GM19452 (cell line): ENCODE results near the gene LEMD1.
"Not testable (repeated sequence)": the region's sequence is repeated elsewhere in the genome, so short reads cannot be mapped to it uniquely, and the experiment has no call there.

ENCODE experiments used
- ATAC-seq: cut with Tn5 transposase; IDR thresholded peaks from one replicate; pipeline ENCODE4 v1.9.1; 2021; ENCODE audit not compliant: unreplicated experiment

LEMD1 gene

DNA sequence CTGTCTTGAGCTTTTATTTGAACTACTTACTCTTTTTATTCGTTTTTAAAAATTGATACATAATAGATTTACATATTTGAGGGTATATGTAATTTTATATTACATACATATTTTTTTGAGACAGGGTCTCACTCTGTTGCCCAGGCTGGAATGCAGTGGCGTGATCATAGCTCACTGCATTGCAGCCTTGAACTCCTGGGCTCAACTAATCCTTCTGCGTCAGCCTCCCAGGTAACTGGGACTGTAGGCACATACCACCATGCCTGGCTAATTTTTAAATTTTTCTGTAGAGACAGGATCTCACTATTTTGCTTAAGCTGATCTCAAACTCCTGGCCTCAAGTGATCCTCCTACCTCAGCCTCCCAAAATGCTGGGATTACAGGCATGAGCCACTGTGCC, 38.9 kb downstream of the LEMD1 start:
- not testable (repeated sequence) for ATAC-seq

DNA sequence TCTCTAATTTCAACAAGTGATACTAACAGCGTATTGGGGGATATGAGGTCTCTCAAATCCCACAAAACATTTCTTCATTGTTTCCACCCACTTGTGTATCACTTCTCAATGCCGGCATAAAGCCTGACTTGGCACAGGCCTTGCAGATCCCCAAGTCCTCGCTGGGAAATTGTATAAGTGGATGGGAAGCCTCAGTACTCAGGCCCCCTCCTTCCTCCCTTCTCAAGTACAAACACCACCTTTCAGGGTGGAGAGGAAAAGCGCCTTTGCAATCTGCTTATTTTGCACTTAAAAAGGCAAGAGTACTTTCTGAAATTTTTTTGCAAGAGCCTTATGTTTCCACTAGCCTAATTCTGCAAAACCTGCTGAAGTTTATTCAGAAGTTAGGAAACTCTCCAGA, 39.3 kb downstream of the LEMD1 start:
- no peak for ATAC-seq

DNA sequence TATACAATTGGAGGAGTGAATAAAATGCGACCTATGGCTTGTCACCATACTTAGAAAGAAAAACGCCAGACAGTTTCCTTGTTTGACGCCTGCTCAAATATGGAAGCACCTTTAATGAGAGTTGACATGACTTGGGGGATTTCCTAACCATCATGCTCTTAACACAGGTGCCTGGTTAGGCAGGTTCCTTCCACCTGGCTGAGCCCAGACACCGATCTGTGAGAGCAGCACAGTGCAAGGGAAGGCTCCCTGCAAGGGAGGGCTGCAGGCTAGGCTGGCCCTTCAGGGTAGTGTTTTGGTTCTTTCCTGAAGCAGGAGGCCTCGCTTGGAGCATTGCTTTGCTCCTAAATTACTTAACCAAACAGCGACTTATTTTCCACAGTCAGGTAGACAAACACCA, 40.6 kb downstream of the LEMD1 start:
- no peak for ATAC-seq

DNA sequence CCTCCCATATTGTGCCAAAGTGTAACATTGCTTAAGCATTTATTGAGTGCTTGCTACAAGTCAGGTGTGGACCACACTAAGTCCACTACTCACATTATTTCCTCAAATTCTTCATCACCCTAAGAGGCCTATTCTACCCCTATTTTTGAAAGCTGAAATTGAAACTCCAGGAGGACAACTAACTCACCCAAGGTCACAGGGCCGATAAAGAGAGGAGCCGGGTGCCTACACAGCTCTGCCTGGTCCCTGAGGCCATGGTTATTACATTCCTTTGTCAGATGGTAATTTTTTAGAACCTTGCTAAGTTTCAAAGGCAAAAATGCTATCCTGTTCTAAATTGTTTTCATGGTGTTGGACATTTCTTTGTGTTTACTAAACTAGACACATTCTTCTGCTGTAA, 41.0 kb downstream of the LEMD1 start:
- no peak for ATAC-seq

DNA sequence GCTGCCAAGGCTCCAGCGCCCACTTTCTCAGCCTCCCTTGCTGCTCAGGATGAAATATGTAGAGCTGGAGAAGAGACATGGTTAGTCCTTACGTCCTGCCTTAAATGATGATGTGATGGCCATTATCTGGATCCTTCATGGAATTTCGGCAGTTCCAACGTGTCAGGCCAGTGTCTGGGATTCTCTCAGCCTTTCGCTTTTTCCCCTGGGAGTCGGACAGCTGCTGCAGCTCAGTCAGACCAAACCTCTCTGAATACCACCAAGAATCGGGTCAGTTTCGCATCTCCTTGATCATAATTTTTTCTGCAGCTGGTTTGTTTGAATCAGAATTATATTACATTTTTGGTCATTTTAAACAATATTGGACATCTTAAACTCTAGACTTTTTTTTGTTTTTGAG, 42.8 kb downstream of the LEMD1 start:
- no peak for ATAC-seq

DNA sequence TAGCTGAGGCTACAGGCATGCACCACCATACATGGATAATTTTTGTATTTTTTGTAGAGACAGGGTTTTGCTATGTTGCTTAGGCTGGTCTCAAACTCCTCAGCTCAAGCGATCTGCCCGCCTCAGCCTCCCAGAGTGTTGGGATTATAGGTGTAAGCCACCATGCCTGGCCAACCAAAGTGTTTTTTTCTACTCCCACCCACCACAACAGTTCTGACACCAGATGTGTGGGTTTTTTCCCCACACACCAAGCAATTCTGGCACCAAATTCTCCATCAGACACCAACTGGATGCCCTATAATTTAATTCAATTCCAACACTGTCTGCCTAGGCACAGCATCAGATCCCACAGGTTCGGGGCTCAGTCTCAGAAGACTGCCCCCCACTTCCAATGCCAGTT, 44.5 kb downstream of the LEMD1 start:
- ATAC-seq: no peak

DNA sequence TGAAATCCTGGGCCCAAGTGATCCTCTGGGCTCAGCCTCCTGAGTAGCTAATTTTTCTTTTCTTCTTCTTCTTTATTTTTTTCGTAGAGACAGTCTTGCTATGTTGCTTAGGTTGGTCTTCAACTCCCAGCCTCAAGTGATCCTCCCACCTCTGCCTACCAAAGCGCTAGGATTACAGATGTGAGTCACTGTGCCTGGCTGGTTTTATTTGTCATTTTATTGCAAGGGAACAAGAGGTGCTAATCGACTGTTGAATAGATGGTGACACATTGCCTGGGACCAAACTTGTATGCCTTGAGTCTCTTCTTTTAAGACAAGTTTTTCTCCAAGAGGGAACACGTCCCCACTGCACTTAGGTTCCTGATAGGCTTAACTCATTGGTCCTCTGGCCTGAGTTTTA, 45.1 kb downstream of the LEMD1 start:
- no peak for ATAC-seq

DNA sequence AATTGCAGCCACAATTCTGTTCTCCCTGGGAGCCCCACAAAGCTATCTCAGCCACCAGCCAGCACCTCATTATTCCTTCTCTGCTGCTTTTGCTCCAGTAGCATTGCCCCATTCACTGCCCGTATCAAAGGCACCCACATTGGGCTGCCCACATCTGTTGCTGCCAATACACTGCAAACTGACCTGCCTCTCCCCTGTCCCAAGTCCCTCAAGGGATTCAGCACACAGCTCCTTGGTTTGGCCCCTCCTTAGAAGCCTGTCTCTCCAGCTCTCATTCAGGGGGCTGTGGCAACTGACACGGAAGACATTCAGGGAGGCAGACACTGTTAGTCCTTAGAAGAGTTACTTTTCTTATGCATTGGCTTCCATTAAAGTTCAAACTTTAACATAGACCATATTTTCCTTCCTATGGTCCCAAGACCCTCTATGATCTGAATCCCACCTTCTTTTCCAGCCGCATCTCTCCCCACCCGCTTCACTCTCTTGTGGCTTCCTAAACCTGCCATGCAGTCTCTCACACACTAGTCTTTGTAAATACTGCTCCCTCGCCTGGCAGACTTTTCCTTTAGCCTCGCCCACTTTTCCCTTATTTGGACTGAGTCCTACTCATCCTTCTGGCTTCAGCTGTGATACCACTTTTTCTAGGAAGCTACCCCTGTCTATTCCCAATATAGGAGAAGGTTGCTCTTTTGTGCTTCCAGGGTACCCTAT, 45.9 kb downstream of the LEMD1 start:
- ATAC-seq: no peak

DNA sequence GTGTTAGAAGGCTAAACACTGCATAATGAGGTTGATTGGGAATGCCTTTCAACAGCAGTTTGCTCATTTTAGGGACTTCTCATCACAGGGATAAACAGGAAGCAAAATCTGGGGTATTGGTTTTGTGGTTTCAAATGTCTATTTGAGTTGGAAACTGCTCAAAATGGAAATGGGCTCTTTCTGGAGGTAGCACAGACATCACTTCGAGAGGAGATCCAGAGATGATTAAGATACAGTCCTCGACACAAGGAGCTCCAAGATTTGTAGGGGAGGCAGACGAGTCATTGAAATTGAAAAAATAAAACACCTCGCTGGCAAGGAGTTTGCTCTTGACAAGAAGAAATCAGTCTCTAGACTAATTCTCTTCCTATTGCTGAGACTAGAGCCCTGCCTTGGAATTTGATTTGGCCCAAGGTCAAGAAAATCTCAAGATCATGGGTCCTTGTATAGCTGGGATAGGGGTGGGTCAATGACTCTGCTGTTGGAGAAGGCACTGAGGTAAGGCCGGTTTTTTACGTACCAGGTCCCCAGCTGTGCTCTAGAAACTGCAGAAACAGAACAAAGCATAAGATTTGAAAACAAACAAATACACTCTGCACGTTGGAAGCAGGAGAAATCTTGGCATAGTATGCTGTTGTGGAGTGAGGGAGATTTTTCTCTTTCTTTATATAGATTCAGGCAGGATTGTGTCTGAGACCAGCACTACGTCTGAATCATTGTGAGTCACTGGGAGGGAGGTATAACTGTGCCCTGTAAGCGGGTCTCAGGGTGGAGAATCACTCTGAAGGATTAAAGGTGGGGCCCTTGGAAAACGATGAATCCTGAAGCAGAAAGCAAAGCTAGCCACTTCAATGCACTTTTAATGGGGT, 47.4 kb downstream of the LEMD1 start:
- ATAC-seq: no peak

DNA sequence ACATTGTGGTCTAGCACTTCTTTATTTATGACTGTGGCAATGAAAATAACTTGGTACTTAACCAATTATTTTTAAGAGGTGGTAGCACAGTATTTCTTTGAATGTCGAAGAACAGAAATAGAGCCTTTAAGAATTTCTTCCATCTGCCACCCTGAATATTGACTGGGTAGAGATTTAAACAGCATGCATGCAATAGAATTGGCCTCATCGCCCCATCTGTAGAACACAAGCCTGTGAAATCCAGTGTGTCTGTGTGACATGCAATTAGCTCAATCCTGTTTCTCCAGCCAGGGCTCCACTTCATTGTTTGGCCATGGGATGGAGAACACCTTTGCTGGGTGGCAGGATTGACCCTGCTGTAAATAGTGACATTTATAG, 48.1 kb downstream of the LEMD1 start:
- no peak for ATAC-seq

DNA sequence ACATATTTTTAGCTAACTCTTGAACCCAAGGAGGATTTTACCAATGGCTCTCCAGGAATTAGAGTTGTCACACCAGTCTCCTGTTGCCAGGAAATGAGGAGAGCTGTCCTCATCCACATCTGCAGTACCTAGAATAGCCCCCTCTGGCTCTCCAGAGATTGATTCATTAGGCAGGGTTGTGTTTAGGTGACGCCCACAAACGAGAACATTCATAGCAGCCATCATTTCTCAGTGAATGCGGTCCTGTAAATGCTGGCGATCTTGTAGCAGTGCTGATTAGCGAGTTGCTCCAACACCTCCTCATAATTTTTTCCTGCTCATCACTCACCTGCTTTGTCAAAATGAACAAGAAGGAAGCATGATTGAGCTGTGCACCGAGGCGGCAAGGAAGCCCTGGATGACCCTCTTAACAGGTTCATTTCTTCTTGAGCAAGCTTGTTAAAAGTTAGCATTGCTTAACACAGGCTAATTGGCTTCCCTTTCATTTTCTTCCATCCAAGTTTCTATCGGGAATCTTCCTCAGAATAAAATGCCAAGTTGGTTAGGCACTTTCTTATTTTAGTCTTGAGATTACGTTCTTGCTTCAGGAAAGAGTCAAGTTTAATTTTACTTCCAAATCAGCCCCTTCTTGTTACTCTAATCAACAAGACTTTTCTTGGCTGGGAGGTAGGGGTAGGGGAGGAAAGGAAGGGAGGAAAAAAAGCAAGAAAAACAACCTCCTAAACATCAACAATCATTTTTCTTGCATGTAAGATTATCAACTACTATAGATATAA, 48.6 kb downstream of the LEMD1 start:
- ATAC-seq: no peak

DNA sequence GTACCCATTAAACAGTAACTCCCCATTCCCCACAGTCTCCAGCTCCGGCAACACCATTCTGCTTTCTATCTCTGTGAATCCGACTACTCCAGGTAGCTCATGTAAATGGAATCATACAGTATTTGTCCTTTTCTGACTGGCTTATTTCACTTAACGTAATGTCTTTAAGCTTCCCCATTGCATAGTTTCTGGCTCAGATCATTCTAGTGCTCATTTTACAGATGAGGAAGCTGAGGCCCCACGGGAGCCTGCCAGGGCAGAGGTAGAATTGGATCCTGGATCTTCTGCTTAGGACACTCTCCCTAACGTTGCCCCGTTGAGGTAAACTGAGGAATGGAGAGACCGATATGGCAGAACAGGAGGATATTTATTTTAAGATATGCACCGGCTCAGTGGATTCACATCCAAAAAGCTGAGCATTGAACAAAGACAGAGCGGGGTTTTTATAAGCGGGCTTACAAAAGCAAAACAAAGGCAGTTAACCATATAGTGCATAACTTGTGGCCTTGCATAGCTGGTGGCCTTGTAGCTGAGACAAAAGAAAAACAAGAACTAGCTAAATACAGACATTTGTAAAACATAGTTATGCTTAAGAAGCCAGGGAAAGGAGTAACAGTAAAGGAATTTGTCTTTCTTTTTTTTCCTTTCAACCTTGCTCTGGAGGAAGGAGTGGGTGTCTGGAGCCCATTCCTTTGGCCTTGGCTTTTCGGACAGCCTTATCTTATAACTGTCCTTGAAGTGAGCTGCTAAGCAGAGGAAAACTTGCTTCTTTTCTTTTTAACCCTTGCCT, 49.8 kb downstream of the LEMD1 start:
- ATAC-seq: no peak

DNA sequence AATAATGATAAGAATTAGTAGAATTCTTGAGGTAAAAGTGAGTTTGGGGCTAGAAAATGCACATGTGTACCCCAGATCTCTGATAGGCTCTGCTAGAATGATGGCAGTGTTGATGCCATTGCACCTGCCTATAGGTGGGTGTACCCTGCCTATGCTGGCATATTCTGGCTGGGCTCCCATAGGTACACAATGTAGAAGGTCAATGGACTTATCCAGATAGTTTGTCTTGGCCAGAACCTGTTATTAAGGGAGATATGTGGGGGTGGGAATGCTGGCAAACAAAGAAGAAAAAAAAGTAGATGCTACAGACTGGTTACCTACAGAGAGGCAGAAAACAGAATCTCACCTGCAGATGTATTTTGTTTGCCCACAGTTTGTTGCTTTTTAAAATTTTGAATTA, 51.1 kb downstream of the LEMD1 start:
- no peak for ATAC-seq

DNA sequence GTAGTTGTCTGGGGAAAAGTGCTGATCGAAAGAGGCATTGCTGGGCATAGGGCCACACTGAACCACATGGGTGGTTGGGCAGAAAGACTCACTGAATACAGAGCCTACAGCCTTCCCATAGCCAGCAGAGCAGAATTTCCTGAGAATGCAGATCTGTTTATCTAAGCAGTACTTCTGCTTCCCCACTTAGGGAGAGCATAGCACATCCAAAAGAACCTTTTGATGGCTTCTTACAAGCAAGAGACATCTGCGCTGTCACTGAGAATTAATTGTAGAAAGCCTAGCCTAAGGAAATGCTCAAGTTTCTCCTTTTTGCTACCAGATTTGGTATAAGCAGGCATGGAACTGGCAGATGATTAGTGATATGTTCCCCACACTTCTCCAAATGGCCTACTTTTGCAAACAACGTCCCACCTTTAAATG, 52.1 kb downstream of the LEMD1 start:
- ATAC-seq: no peak

DNA sequence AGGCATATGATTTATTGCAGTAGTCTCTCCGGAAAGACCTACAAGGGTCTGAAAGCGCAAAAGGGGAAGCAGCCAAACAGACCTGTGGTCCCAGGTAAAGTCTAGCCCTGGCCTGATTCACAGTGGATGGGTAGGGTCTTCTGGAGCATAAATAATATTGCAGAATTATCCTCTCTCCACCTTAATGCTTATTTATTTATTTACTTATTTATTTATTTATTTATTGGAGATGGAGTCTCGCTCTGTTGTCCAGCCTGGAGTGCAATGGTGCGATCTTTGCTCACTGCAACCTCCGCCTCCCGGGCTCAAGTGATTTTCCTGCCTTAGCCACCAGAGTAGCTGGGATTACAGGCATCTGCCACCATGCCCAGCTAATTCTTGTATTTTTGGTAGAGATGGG, 53.4 kb downstream of the LEMD1 start:
- ATAC-seq: no peak

DNA sequence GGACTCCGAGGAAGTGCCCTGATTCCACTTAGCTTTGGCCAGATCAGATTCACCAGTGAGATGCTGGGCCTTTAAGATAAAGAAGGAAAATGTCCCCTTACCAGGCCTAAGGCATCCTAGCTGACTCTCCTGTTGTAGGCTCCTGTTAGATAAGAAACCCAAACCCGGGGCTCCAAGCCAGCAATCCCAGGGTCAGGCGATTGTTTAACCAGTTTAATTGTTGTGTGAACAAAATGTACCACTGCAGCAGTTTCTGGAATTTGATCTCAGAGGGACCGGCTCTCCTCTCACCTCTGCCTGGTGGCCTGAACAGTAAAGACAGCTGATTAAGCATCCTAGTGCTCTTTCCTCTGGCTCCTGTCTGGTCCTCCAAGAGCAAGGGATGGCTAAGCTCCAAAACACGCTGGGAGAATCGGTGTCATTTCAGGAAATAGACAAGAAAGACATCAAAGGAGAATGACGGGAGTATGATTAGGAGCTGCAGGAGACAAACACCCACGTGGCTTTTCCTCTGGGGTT, 55.9 kb downstream of the LEMD1 start:
- ATAC-seq: no peak

DNA sequence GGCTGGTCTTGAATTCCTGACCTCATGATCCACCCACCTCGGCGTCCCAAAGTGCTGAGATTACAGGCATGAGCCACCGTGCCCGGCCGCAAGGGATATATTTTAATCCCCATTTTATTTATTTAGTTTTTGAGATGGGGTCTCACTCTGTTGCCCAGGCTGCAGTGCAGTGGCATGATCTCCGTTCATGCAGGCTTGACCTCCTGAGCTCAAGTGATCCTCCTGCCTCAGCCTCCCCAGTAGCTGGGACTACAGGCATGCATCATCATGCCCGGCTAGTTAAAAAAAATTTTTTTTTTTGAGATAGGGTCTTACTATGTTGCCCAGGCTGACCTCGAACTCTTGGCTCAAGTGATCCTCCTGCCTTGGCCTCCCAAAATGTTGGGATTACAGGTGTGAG, 56.8 kb downstream of the LEMD1 start:
- ATAC-seq: not testable (repeated sequence)

DNA sequence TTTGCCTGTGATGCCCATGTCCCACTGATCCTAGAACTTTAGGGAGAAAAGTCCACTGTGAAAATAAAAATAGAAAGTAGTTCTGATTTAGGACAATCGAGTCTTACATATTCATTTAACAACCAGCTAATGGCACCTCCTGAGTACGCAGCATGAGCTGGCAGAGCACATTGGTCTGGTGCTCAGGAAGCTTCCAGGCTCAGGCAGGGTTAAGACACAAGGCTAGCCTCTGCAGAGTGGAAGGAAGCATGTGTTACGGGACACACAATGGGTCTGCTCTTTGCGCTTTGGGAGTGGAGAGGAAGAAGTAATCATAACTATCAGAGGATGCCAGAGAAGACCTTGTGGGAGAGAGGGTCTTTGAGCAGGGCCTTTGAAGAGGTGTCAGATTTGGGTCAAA, 61.0 kb downstream of the LEMD1 start:
- ATAC-seq: no peak

DNA sequence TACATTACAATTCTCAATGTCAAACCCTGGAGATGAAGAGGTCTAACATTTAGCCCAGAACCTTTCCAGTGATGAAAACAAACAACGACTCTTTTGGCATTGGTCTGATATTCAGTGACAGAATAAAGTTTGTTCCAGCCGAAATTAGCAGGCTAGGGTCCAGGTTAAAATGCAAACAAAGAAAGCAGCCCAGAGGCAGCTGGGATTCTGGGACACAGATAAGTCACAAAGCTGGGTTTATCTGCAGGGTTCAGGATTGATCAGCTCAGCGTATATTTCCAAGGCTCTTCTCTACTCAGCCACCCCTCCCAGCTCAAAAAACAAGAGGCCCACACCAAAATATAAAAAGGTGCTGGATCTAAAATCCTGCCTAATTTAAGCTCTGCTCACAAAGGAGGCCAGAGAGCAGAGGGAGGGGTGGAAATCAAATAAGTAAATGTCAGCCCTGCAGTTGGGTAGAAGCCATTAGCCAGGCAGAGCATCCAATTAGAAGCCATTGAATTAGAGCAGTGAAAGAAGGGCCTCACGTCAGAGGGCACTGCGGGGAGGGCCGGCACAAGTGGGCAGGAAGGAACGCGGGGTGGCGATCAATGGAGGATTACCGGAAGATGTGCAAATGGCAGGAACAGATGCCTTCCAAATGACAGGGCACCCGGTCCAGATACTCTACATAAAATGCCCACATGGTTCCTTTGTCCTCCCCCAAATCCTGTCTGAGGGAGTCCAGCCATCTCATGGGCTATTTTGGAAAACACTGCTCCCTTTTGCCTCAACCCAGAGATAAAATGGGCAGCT, 61.9 kb downstream of the LEMD1 start:
- ATAC-seq: no peak

DNA sequence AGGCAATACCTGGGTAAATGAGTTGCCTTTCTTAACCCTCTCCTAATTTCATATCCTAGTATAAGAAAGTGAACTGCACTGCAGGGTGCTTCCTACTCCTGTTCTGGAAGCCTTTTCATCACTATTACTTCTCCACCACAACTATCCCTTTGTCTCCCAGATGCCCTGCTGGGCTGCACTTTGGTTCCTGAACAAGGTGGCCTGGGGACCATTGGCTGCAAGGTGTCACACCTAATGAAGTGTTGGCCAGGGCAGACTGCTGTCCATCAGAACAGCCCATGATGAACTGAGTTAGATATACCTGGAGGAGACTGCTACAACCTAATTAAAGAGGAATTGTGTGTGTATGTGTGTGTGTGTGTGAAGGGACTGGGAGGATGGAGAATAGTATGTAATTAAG, 63.3 kb downstream of the LEMD1 start:
- ATAC-seq: no peak
